ENCODE results near the gene THSD7B.
"Not testable (repeated sequence)": the region's sequence is repeated elsewhere in the genome, so short reads cannot be mapped to it uniquely, and the experiment has no call there.

The THSD7B gene

DNA sequence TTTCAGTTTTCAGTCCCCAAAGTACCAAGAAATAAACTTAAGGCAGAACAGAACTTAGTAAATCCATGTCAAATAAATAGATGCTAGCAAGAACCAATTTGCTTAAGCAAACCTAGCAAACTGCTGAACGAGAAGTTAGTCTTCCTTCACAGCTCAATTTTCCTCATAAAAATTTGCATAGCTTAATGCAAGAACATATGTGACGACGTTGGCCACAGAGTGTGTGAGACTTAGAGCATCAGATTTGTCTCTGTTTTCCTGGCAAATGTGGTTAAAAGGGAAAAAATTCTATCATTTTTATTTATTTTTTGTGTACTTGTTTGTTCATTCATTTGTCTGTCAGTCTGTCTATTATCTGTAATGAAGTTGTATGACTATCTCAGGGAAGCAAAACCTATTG is 485.7 kb downstream of the THSD7B start:
- Mint-ChIP-seq H3K36me3 (no peaks in the 10 kb centered on the region), H3K4me3 (no peak overlapping the region), H3K4me1 (no peaks in the 10 kb centered on the region), H3K27me3 (no peaks in the 10 kb centered on the region), H3K27ac (no peak overlapping the region), H3K9me3 (no peaks in the 10 kb centered on the region)
- DNase-seq (no peak), ATAC-seq (replicated peaks) (no peak)

DNA sequence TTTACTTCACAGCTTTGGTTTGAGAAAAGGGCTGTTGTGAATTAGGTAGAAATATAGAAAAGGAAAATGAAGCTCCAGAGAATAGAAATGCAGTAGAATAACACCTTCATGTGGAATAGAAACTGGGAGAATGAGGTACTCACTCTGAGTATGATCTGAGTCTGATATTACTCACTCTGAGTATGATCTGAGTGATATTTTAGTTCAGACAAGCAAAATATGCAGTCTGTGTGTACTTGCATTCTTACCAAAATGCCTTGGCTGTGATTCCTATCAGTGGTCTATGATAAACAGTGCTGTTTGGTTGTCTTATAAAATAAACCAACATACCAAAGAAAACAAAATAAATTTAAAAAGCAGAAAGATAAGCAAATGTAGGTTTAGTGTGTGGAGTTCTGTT is 487.6 kb downstream of the THSD7B start:
- H3K27me3 Mint-ChIP-seq: no peaks in the 10 kb centered on the region
- H3K4me3 Mint-ChIP-seq: no peak overlapping the region
- H3K9me3 Mint-ChIP-seq: no peaks in the 10 kb centered on the region
- H3K27ac Mint-ChIP-seq: no peak overlapping the region
- DNase-seq: no peak
- no peak for ATAC-seq (replicated peaks)
- no peaks in the 10 kb centered on the region for H3K4me1 Mint-ChIP-seq
- H3K36me3 Mint-ChIP-seq: no peaks in the 10 kb centered on the region

DNA sequence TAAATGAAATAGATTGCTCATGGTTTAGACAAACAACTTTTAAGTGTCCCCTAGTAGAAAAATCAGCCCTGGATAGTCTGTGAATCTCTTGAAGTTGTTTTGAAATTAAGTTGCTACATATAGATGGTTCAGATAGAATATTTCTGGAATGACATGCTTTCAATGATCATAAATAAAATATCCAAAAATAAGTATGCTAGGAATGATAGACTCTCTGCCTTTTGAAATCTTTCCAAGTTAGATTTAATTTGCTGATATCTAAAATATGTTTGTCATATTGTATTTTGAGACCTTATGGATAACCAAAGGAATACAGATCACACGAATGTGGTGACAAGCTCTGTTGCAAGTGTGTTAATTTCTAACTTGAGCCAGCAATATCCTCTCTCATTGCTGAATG is 488.7 kb downstream of the THSD7B start:
- DNase-seq (no peak), ATAC-seq (replicated peaks) (no peak)
- no peaks in the 10 kb centered on the region for H3K27me3 Mint-ChIP-seq
- H3K9me3 Mint-ChIP-seq: peaks cover 2 to 3% of the 10 kb centered on the region in 2 donors
- no peak overlapping the region for H3K4me3 Mint-ChIP-seq
- no peaks in the 10 kb centered on the region for H3K4me1 Mint-ChIP-seq
- H3K36me3 Mint-ChIP-seq: no peaks in the 10 kb centered on the region
- H3K27ac Mint-ChIP-seq: no peak overlapping the region

DNA sequence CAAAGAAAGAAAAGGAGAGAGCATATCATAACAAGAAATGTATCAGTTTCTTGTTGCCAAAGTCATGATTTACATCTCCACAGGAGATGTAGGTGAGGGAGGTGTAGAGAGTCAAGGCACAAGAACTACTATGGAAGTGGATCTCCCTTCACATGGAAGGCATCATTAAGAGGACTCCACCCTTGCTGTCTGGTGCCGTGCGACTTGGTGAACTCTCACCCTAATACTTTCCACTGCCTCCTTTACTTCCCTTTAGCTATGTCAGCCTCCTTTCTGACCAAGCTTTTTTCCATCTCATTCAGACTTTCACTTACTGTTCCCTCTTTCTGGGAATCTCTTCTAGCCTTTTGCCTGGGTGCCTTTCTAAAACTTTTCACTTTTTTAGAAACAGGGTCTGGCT is 490.0 kb downstream of the THSD7B start:
- no peak overlapping the region for H3K27ac Mint-ChIP-seq
- ATAC-seq (replicated peaks) (no peak), DNase-seq (no peak)
- H3K4me3 Mint-ChIP-seq: no peak overlapping the region
- H3K27me3 Mint-ChIP-seq: no peaks in the 10 kb centered on the region
- no peaks in the 10 kb centered on the region for H3K36me3 Mint-ChIP-seq
- H3K9me3 Mint-ChIP-seq: peaks cover 2 to 6% of the 10 kb centered on the region in 2 donors
- no peaks in the 10 kb centered on the region for H3K4me1 Mint-ChIP-seq

DNA sequence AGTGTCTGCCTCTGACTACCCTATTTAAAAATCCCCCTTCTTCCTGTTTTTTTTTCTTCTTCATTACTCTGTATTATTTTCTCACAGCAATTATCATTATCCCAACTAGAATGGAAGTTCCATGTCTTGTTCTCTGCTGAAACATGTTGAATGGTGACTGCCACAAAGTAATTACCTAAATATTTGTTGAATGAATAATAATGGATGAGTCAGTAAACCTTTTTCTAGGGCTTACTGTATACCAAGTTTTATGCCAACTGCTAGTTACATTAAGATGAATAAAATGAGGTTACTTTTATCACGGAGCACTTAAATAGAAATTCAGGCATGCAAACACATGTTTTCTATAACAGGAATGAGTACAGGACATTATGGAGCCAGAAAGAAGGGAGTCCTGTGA is 490.6 kb downstream of the THSD7B start:
- Mint-ChIP-seq H3K27ac (no peak overlapping the region), H3K9me3 (peaks cover 2 to 6% of the 10 kb centered on the region in 2 donors), H3K36me3 (no peaks in the 10 kb centered on the region), H3K4me3 (no peak overlapping the region), H3K27me3 (no peaks in the 10 kb centered on the region), H3K4me1 (no peaks in the 10 kb centered on the region)
- ATAC-seq (replicated peaks) (no peak), DNase-seq (no peak)

DNA sequence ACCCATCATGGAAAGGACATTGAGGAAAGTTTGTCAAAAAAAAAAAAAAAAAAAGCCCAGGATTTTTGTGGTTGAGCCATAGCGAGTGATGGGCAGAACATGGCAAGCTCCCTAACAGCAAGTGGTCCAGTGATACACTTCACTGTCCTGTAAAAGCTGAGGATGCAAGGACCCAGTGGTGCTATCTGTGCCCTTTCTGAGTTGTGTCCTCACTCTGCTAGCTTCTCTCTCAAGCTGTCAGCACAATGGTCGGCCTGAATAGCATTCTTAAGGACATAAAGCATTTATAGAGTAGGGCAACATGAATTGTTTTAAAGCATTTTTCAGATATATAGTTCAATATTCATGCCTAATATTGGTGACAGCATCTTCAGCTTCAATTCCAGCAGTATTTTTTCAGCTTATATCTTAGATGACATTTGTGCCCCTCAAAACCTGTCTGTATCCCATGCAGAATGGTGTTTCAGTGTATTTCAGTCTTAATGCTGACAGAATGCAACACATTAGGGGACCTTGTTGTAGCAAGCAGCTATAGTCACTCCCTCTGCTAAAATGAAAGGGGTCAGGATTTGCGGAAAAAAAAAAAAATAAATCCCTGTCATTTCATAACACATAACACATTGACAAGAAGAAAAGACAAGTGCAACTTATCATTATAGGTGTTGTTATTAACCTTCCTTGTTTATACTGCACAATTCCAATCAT is 496.7 kb downstream of the THSD7B start:
- no peaks in the 10 kb centered on the region for H3K36me3 Mint-ChIP-seq
- H3K4me3 Mint-ChIP-seq: no peak overlapping the region
- H3K27me3 Mint-ChIP-seq: no peaks in the 10 kb centered on the region
- DNase-seq (no peak), ATAC-seq (replicated peaks) (no peak)
- no peaks in the 10 kb centered on the region for H3K4me1 Mint-ChIP-seq
- H3K9me3 Mint-ChIP-seq: peaks cover 2 to 6% of the 10 kb centered on the region in 2 donors
- no peak overlapping the region for H3K27ac Mint-ChIP-seq

DNA sequence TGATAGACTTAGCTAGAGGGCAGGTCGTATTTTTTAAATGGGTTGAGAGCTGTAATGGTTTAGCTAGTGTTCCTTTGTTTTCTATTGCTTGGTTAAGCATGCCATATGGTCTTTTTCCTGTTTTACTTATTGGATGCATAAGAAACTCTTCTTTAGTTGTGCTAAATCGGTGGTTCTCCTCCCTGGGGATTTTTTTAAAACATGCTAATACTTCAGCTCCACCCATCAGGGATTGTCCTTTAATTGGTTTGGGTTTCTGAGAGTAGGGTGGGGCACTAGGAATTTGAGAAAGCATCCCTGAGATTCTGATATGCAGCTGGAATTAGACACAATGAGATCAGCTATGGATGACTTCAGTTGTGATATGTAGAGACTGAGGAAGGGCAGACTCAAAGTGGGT is 497.2 kb downstream of the THSD7B start:
- H3K4me1 Mint-ChIP-seq: no peaks in the 10 kb centered on the region
- H3K36me3 Mint-ChIP-seq: no peaks in the 10 kb centered on the region
- H3K4me3 Mint-ChIP-seq: no peak overlapping the region
- ATAC-seq (replicated peaks) (no peak), DNase-seq (no peak)
- no peak overlapping the region for H3K27ac Mint-ChIP-seq
- no peaks in the 10 kb centered on the region for H3K27me3 Mint-ChIP-seq
- H3K9me3 Mint-ChIP-seq: peaks cover 2 to 6% of the 10 kb centered on the region in 2 donors

DNA sequence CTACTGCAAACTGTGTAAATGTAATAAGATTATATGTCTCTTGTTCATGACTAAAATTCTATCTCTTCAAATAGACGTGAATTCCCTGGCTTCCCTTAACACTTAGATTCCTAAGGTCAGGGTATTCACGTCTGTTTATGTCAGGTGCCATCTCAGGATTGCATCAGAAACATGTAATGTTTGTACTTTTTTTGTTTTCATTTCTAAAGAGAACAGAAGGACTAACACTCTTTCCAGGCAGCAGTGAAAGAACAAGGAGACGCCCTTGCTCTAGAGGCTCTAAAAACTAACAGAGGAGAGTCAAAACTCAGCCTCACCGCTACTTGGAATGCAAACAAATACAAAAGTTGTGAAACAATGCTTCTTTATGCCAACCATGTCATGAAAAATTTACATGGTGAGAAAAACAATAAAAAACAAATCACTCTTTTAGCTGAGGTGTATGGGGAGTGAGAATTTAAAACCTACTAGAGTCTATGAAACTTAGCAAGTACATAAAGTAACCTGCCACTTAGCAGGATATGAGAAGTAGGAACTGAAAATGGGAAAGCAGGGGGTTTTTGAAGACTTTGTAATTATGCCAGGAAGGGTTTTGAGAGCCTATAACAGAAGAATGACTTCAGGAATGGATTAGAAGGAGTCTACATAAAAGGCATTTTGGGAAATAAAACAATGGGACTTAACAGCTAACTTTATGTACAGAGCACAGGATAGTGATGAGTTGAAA is 522.7 kb downstream of the THSD7B start:
- no peak overlapping the region for H3K4me3 Mint-ChIP-seq
- no peak overlapping the region for H3K27ac Mint-ChIP-seq
- H3K4me1 Mint-ChIP-seq: no peaks in the 10 kb centered on the region
- peaks cover 0 to 10% of the 10 kb centered on the region in 2 donors for H3K9me3 Mint-ChIP-seq
- no peak for DNase-seq
- H3K27me3 Mint-ChIP-seq: no peaks in the 10 kb centered on the region
- H3K36me3 Mint-ChIP-seq: no peaks in the 10 kb centered on the region
- no peak for ATAC-seq (replicated peaks)

DNA sequence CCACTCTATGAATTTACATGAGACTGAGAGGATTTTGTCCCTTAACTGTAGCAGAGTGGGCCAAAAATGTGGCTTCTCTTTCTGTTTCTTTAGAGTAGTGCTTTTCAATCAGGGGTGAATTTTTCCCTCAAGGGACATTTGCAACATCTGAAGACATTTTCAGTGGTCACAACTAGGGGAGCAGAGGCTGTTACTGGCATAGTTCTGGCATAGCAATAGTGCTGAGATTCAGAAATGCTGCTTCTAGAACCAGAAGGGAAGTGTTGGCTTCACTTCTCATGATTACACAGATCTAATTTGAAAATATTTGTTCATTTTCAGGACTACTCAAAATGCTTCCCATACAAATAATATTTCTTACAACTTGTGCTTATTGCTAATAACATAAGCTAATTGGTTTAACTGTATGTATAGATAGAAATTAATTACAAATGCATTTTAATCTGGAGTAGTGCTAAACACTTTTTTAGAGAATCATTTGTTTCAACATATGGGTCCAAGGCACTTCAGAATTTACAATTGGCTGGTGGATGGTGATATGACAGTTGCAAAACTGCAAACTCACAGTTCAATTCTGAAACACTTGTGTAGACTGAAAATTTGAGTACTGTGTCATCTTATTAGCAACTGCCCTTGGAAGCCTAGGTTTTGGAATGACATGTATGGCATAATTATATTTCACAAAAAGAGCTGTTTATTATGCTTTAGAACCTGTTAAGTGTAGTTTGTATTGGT is 526.7 kb downstream of the THSD7B start:
- Mint-ChIP-seq H3K27ac (no peak overlapping the region), H3K4me3 (no peak overlapping the region), H3K4me1 (no peaks in the 10 kb centered on the region), H3K9me3 (peaks cover 0 to 6% of the 10 kb centered on the region in 2 donors), H3K36me3 (no peaks in the 10 kb centered on the region), H3K27me3 (no peaks in the 10 kb centered on the region)
- no peak for DNase-seq
- ATAC-seq (replicated peaks): no peak

DNA sequence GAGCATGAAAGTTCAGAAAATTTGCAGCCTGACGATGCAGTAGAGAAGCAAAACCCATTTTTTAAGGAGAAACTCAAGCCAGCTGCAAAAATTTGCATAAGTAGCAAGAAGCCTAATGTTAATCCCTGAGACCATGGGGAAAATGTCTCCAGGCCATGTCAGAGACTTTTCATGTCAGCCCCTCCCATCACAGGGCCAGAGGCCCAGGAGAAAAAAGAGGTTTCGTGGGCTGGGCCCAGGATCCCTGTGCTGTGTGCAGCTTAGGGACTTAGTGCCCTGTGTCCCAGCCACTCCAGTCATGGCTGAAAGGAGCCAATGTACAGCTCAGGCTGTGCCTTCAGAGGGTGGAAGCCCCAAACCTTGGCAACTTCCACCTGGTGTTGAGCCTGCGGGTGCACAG is 533.0 kb downstream of the THSD7B start:
- Mint-ChIP-seq H3K4me1 (no peaks in the 10 kb centered on the region), H3K27ac (no peak overlapping the region), H3K4me3 (no peak overlapping the region), H3K36me3 (no peaks in the 10 kb centered on the region), H3K27me3 (no peaks in the 10 kb centered on the region), H3K9me3 (peaks cover 6 to 8% of the 10 kb centered on the region in 2 donors)
- DNase-seq: no peak
- no peak for ATAC-seq (replicated peaks)

DNA sequence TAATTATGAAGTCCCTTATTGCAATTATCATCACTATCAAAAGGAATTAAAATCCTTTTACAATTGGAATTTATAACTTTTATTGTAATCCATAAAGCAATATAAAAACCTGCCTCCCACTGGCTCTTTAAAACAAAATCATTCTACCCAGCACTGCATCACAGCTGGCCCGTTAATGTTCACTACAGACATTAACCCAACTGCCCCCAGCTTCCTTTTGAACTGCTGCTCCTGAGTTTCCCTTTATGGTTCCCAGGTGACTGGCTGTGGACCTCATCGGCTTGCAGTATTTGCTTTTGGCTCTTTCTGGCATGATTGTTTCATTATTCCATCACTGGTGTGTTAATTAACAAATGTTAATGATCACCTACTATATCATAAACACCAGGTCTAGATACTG is 535.6 kb downstream of the THSD7B start:
- Mint-ChIP-seq H3K27ac (no peak overlapping the region), H3K9me3 (peaks cover 6 to 8% of the 10 kb centered on the region in 2 donors), H3K4me3 (no peak overlapping the region), H3K4me1 (no peaks in the 10 kb centered on the region), H3K36me3 (no peaks in the 10 kb centered on the region), H3K27me3 (no peaks in the 10 kb centered on the region)
- no peak for ATAC-seq (replicated peaks)
- no peak for DNase-seq

DNA sequence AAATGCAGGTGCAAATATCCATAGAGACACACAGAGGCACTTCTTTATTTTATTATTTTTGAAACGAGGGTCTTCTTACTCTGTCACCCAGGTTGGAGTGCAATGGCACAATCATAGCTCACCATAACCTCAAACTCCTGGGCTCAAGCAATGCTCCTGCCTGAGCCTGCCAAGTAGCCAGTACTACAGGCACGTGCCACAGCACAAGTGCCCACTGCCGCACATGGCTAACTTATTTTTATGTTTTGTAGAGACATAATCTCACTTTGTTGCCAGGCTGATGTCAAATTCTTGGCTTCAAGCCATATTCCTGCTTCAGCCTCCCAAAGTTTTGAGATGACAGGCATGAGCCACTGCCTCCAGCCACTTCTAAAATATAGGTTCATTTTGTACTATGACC is 537.6 kb downstream of the THSD7B start:
- Mint-ChIP-seq H3K27me3 (no peaks in the 10 kb centered on the region), H3K9me3 (peaks cover 3 to 4% of the 10 kb centered on the region in 2 donors), H3K4me3 (no peak overlapping the region), H3K4me1 (no peaks in the 10 kb centered on the region), H3K27ac (no peak overlapping the region), H3K36me3 (no peaks in the 10 kb centered on the region)
- ATAC-seq (replicated peaks): no peak
- DNase-seq: no peak

DNA sequence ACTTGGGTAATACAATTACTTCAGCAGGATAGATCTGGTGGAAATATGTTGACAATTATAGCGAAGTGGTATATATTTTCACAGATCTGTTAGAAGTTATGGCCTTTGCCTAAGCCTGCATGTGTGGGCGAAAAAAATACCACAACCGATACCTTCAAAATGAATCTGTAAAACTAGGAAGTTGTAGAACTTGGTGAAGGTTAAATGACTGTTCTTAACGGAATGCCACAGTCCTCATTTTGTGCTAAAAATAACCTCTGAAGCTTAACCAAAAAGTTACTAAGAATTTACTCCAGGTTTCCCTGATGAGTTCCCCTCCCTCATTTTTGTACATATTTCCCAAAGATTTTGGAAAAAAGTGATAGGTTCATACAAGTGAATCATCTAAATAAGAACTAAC is 550.7 kb downstream of the THSD7B start:
- no peak for ATAC-seq (replicated peaks)
- no peak overlapping the region for H3K4me3 Mint-ChIP-seq
- no peaks in the 10 kb centered on the region for H3K36me3 Mint-ChIP-seq
- H3K9me3 Mint-ChIP-seq: peaks cover 2 to 4% of the 10 kb centered on the region in 2 donors
- no peaks in the 10 kb centered on the region for H3K27me3 Mint-ChIP-seq
- no peak for DNase-seq
- H3K4me1 Mint-ChIP-seq: no peaks in the 10 kb centered on the region
- H3K27ac Mint-ChIP-seq: no peak overlapping the region

DNA sequence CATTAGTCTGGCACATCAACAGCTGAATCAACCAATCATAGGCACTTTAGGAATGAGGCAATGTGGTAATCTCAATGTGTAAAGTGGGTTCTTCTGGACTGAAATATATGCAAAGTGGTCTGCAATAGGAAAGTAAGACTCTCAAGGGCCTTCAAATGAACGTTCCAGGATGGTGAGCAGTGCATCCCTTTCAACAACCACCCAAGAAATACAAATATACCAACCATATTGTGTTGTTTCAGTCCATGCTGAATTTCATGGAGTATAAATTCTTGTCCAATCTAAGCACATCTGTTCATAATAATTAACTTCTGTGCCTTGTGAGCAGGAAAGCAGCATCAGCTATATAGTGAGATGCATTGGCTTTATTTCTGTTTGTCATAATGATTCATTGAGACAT is 556.2 kb downstream of the THSD7B start:
- no peaks in the 10 kb centered on the region for H3K36me3 Mint-ChIP-seq
- H3K27me3 Mint-ChIP-seq: no peaks in the 10 kb centered on the region
- peaks cover 0 to 4% of the 10 kb centered on the region in 2 donors for H3K9me3 Mint-ChIP-seq
- H3K4me1 Mint-ChIP-seq: no peaks in the 10 kb centered on the region
- H3K27ac Mint-ChIP-seq: no peak overlapping the region
- no peak for ATAC-seq (replicated peaks)
- no peak for DNase-seq
- H3K4me3 Mint-ChIP-seq: no peak overlapping the region

DNA sequence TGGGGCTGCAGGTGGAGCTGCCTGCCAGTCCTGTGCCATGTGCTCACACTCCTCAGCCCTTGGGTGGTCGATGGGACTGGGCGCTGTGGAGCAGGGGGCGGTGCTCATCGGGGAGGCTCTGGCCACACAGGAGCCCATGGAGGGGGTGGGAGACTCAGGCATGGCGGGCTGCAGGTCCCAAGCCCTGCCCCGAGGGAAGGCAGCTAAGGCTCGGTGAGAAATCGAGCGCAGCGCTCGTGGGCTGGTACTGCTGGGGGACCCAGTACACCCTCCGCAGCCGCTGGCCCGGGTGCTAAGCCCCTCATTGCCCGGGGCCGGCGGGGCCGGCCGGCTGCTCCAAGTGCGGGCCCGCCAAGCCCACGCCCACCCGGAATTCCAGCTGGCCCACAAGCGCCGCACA is 566.2 kb downstream of the THSD7B start:
- not testable (repeated sequence) for H3K4me3 Mint-ChIP-seq; H3K27ac Mint-ChIP-seq; H3K4me1 Mint-ChIP-seq; H3K36me3 Mint-ChIP-seq; DNase-seq; H3K27me3 Mint-ChIP-seq; ATAC-seq (replicated peaks)
- peaks cover 9 to 12% of the 10 kb centered on the region in 2 donors for H3K9me3 Mint-ChIP-seq
